HepG2 (cell line): ENCODE measurements around the gene GADD45GIP1. TPM values are rescaled to one million over a fixed set of nuclear protein-coding genes. Genes with fewer than 3 reads are reported as not detected.

Source experiments
- ATF7 ChIP-seq, 2 experiments: fragments of 450-650 bp in 1 of 2; sonication (generic) in 1 of 2; formaldehyde crosslinking in 1 of 2; IDR thresholded peaks; 2 replicates each; pipeline versions ENCODE4 v1.4.0 to v1.6.1; 2016 to 2020; ENCODE audit warnings: antibody characterized with exemption in 1 of 2, mild to moderate bottlenecking in 1 of 2, missing genetic modification reagents in 1 of 2
- BHLHE40 ChIP-seq: IDR thresholded peaks from 2 replicates; pipeline ENCODE4 v1.6.1; 2011; ENCODE audit warnings: low read length, improper control_type of control experiment
- KDM6A ChIP-seq: IDR thresholded peaks from 2 replicates; pipeline ENCODE4 v1.6.1; 2016; ENCODE audit warnings: low read depth
- MXI1 ChIP-seq: IDR thresholded peaks from 3 replicates; pipeline ENCODE4 v1.6.1; 2012; ENCODE audit warnings: low read depth, low read length, inconsistent platforms, borderline replicate concordance
- POLR2G ChIP-seq: fragments of 200-400 bp; formaldehyde crosslinking; IDR thresholded peaks from 2 replicates; pipeline ENCODE4 v1.6.1; 2018; ENCODE audit warnings: mild to moderate bottlenecking, low read depth, low read length, moderate library complexity
- SIN3B ChIP-seq: fragments of 150-350 bp; IDR thresholded peaks from 2 replicates; pipeline ENCODE4 v1.6.1; 2014; ENCODE audit warnings: low read length
- TIGD3 ChIP-seq: sonication (generic); formaldehyde crosslinking; IDR thresholded peaks from 2 replicates; pipeline ENCODE4 v1.5.1; 2020; ENCODE audit warnings: mild to moderate bottlenecking, missing genetic modification reagents, borderline replicate concordance
- ZNF318 ChIP-seq: sonication (generic); formaldehyde crosslinking; IDR thresholded peaks from 2 replicates; pipeline ENCODE4 v1.4.0; 2020; ENCODE audit warnings: mild to moderate bottlenecking, missing genetic modification reagents
- ZNF639 ChIP-seq: conservative IDR thresholded peaks from 2 replicates; pipeline ENCODE4 v1.6.1; 2018; ENCODE audit warnings: missing genetic modification reagents
- ZXDC ChIP-seq: sonication (generic); formaldehyde crosslinking; IDR thresholded peaks from 2 replicates; pipeline ENCODE4 v1.5.0; 2020; ENCODE audit warnings: mild to moderate bottlenecking, missing genetic modification reagents
- polyA plus RNA-seq, 8 experiments: library from polyadenylated mRNA; depleted of rRNA in 3 of 8; stranded (reverse) in 7 of 8; unstranded in 1 of 8; fragments of >200 nt; fragmentation: Illumina TruSeq in 4 of 8; extraction: Trizol in 4 of 8; gene quantifications; 2 replicates each; pipeline versions ENCODE4 v1.2.1 to v1.2.3, GENCODE V29; 2011 to 2016; ENCODE audit warnings: low read depth in 4 of 8, missing spikeins in 1 of 8, mixed read lengths in 1 of 8; ENCODE audit not compliant: insufficient read depth in 1 of 8
- total RNA-seq, 5 experiments: library from RNA; depleted of rRNA; stranded (reverse); fragments of >200 nt; fragmentation: Illumina TruSeq; extraction: Trizol; gene quantifications; 2 replicates each; pipeline ENCODE4 v1.2.3, GENCODE V29; 2016; ENCODE audit warnings: low read depth in 1 of 5

Gene GADD45GIP1
- total and polyA plus RNA-seq, 2 of the 13 experiments (the other 11 are each of a cell fraction or from before 2014, with no cell fraction given): 24.6 to 30.7 TPM

- TF ChIP-seq BHLHE40 (peak; percentile 25), ZNF318 (no peak), KDM6A (CRISPR knock-in tag) (no peak), MXI1 (peak; percentile 65; the same call in 1 of the 3 replicates), ZNF639 (CRISPR knock-in tag) (no peak), SIN3B (peak; percentile 78), POLR2G (peak; percentile 99), ZXDC (CRISPR knock-in tag) (no peak; the same call in 1 of the 2 replicates), TIGD3 (no peak), ATF7 (IDR thresholded peaks at IDR 0.05) (no peak), ATF7 (CRISPR knock-in tag; IDR thresholded peaks at IDR 0.05) (no peak)
Measured at GRCh38 chr19:12937927-12938778, 18.9 kb downstream of the GADD45GIP1 start, which contains the start of gene CALR (continued).
